Caki2 (cell line): ENCODE measurements around the gene TNFRSF9. TPM values are rescaled to one million over a fixed set of nuclear protein-coding genes. Genes with fewer than 3 reads are reported as not detected.

ENCODE experiments used
- DNase-seq: peaks from one replicate; pipeline ENCODE4 v3.0.0-alpha.2; 2015; ENCODE audit warnings: low read depth
- in situ Hi-C: cut with HindIII; loops from 2 replicates; pipeline ENCODE4 v1.10.0; 2016; ENCODE audit warnings: low sequenced_read_pairs, low pct_unique_long_range_greater_than_20kb, mixed read lengths
- total RNA-seq: library from RNA; depleted of rRNA; stranded (reverse); fragments of >200 nt; shearing (Covaris generic); gene quantifications from 2 replicates; pipeline ENCODE4 v1.2.3, GENCODE V29; 2014; ENCODE audit warnings: low replicate concordance

Gene TNFRSF9
- total RNA-seq, 1 experiment from 2014 or later, result 0.41 TPM

DNA sequence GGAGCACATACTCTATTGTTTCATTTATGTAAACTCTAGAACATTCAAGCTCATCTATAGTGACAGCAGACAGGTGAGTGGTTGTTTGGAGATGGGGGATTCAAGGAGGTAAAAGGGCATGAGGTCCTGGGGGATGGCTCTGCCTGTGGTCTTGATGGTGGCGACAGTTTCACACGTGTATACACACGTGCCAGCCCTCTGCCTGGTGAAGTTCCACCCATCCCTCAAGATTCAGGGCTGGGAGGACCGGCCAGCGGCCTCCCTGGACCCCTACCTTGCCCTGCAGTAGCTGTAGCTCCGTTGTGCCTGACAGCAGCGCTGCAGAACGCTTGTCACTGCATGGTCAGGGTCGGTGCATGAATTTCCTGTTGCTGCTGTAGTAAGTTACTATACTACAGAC, 48.8 kb downstream of the TNFRSF9 start:
- in situ Hi-C loops, result no loop called here

DNA sequence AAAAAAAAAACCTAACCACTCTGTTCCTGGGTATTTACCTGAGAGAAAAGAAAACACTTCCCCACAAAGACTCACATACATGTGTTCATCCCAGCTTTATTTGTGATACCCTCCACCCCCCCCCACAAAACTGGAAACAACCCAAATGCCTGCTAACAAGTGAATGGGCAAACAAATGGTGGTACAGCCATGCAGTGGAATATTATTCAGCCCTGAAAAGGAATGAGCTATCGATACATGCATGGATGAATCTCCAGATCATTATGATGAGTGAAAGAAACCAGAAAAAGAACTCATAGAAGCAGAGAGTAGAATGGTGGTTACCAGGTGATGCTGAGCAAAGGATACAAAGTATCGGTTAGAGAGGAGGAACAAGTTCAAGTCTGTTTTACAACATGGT, 49.8 kb downstream of the TNFRSF9 start:
- in situ Hi-C loops, result no loop called here
- DNase-seq, result no peak

More for the DNA sequence above, 48.8 kb downstream of the TNFRSF9 start:
- DNase-seq, result no peak

DNA sequence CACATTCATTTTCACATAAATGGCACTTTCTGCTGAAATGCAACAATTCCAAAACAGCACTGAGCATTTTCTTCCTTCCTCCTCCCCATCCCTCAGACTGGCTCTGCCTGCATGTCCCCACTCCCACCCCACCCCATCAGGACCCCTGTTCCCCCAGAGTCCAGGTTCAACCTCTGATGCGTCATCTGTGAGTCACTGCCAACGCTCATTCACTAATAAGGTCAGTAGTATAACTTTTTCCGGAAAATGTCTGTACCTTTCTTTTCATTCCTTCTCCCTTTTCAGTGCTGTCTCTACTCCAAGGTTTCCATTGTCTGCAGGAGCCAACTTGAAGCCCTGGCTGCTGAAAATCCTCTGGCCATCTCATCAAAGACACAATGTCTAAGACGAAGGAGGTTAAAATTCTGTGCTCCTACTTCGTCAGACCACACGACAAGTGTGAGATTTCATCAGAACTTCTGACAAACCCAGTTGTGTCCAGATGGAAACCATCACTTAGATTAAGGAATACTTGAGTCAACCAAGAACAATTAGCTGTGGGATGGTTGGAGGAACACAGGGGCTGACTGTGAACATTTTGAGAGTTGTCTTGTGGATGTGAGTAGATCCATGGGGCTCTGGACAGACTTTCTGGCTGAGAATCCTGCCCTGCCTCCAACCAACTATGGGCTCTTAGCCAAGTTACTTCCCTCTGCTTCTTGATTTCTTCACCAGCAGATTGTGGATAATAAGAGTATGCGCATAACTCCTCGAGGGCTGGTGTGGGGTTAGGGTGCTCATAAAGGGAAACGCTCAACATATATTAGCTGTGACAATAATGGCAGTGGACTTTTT, 52.2 kb downstream of the TNFRSF9 start:
- no peak for DNase-seq
- in situ Hi-C loops, result no loop called here

DNA sequence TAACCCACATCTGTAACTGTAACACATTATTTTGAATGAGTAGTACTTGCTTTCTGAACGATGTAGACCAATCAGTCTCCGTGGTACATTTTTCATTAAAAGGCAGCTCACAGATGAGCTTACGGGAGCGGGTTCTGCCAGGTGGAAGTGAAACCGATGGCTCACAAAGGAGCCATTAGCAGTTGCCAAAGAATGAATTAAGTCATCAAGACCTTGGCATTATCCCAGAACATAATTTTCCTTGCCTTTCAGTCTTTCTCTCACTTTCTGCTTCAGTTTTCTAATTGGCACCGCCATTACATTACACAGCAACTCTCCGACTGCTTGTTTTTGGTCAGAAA, 54.3 kb downstream of the TNFRSF9 start:
- in situ Hi-C loops, result no loop called here
- no peak for DNase-seq

DNA sequence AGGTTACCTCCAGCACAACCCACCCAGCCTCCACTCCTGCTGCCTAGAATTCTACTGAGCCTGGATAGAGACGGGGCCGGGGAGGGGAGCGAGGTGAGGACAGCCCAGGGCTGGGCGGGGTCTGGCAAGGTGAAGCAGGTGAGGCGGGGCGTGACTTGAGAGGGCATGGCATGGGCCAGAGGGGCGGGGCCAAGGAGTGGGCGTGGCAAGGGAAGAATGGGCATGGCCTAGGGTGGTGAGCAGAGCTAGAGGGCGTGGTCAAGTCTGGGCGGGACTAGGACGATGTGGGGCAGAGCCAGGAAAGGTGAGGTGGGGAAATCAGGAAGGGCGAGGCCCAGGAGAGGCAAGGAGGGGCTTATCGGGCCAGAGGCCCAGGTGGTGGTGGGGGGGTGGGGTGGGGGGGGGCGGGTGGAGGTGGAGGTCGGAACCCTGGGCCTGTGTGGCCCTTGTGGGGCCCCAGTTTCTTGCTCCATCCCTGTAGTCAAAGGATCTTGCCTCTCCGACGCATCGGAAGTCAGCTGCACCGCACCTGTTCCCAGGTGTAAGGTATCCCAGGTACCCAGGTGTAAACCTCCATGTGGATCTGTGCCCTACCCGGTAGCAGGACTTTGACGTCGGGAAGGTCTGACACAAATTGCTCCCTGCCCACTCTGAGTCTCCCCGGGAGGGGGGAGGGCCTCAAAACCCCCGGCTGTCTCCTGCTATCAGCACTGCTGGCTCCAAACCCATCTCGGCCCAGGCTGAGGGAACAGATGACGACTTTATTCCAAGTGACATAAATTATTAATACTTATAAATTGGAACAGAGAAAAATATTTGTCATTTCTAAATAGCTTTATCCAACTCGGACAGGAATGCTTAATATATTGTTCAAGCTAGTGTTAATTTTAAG, 54.9 kb downstream of the TNFRSF9 start:
- DNase-seq, result no peak
- in situ Hi-C loops, result no loop called here

DNA sequence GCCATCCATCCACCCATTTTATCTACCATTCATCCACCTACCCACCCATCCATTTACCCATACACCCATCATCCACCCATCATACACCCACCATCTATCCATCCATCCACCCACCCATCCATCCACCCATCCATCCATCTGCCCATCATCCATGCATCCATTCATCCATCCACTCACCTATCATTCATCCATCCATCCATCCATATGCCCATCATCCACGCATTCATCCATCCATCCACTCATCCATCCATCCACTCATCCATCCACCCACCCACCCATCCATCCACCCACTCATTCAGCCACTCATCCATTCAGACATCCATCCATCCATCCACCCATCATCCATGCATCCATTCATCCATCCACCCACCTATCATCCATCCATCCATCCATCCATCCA, 55.9 kb downstream of the TNFRSF9 start:
- in situ Hi-C loops, result no loop called here
- no peak for DNase-seq

DNA sequence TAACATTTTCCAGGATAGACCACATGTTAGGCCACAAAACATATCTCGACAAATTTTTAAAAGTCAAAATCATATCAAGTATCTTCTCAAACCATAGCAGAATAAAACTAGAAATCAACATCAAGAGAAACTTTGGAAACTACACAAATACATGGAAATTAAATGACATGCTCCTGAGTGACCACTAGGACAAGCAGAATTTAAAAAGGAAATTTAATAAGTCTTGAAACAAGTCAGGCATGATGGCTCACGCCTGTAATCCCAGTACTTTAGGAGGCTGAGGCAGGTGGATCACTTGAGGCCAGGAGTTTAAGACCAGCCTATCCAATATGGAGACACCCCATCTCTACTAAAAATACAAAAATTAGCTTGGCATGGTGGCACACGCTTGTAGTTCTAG, 61.4 kb downstream of the TNFRSF9 start:
- in situ Hi-C loops, result no loop called here
- no peak for DNase-seq

DNA sequence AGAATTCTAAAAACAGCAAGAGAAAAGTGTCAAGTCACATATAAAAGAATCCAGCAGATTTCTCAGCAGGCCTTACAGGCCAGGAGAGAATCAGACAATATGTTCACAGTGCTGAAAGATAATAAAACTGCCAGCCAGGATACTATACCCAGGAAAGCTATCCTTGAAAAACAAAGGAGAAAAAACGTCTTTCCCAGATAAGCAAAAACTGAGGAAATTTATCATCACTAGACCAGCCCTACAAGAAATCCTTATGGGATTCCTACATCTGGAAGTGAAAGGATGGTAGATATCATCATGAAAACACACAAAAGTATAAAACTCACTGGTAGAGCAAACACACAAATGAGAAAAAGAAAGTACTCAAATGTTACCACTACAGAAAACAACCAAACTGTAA, 62.6 kb downstream of the TNFRSF9 start:
- no peak for DNase-seq
- in situ Hi-C loops, result no loop called here

DNA sequence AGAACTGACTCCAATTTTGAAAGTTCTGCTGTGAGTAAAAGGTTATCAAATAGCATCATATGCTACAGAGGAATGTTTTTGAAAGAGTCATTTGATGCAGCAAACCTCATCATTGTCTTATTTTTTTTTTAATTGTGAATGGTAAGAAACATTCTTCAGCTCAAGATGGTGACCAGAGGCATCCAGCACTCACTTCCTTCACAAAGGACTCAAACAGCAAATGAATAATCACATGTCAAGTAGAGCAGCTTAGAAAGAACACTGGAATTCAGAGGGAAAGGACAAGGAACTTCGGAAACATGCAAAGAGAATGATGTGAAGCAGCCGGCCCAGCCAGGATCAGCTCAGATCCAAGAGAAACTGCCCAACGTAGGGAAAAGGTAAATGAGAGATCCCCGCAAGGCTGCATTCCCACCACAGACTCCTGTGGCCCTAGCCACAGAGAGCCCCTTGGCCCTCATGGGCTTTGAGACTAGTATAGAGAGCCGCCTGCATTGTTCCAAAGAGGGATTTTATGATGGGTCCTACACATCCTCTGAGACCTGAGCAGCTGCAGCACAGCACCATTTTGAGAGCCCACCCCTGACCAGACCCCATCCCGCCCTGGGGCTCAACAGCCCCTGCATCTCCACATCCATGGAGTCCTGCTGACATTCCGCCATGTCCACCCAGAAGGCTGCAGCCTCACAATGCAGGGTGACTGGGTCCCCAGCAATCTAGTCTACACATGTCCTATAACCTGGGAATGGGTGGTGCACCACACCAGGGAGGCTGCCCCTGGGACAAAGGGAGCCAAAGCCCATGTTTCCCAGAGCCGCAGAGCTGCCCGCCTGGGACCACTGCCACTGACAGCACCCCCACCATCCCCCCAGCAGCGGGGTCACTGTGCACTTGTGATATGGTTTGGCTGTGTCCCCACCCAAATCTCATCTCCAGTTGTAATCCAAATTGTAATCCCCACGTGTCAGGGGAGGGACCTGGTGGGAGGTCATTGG, 66.5 kb downstream of the TNFRSF9 start:
- DNase-seq, result no peak
- in situ Hi-C loops, result no loop called here

DNA sequence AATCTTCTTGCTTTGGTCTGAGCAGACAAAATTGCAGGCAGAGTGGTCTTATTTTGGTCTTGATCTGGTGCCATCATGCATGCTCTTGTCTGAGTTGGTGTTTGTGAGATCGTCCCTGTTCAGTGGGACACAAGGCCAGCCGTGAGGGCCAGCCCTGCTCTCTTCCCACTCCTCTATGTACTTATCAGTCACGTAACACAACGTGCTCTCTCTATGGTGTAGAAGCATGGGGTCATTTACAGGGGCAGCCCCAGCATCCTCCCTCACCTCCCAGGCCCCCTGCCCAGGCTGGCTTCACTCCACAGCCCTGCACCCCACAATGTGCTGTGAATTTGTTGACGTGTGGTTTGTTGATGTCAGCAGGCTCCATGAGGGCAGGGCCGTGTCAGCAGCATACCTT, 69.5 kb downstream of the TNFRSF9 start:
- in situ Hi-C loops, result no loop called here
- DNase-seq, result no peak

DNA sequence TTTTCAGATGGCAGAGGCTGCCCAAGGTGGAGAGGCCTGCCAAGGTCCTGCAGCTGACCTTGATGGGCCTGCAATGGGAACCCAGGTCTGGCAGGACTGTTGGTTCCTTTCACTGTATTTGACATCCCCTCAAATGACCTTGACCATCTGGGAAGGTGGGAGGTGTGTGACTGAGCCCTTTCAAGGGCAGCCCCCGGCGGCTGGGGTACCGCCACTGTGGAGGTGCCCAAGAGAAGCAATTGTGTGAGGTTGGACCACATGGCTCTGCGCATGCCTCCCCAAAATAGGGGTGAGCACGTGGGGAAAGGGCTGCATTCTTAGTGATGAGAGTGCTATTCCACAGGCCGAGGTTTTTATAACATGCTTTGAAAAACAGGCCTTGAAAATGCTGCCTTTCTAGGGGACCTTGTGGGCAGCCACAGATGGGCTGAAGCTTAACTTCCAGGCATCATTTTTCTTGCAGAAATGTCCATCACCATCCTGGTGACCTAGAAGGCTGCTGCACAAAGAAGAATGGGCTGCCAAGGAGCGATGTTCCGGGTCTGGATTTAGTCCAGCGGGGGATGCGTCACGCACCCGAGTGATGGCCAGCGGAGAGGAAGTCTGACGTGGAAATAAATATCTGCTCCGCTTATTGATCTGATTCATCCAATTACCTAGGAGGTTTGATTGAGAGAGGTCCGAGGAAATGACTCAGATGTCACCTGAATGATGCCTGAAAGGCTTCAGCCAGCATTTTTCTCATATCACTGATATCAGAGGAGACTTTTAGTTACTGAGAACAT, 71.3 kb downstream of the TNFRSF9 start:
- in situ Hi-C loops, result no loop called here

DNA sequence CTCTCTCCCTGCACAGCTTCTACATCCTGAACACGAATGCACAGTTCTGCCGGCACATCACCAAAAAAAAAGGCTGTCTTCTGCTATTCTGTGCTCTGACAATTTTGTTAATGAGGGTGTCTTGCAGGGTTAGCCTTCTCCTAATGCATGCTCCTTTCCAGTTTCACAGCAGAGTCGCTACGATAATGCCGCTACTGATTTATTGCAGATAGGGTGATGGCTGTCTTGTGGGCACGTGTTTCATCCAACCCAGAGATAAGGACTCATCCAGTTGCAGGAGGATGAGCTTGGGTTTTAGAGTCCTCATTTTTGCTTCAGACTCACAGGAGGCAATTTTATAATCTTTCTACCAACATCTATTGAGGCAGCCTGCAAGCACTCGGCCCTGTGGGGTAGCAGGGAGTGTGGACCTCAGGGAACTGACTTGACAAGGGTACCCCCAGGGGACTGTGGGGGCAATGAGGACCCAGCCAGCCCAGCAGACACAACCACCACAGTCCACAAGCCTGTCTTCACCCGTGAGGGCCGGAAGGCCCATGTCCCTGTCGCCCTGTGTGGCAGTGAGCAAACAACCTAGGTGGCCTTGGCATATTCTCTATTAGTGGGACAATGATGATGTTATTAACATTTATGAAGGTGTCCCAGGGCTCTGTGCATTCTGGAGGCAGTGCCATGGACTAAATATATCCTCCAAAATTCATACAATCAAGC, 72.4 kb downstream of the TNFRSF9 start:
- DNase-seq, result no peak
- in situ Hi-C loops, result no loop called here

More for the DNA sequence above, 71.3 kb downstream of the TNFRSF9 start:
- no peak for DNase-seq

DNA sequence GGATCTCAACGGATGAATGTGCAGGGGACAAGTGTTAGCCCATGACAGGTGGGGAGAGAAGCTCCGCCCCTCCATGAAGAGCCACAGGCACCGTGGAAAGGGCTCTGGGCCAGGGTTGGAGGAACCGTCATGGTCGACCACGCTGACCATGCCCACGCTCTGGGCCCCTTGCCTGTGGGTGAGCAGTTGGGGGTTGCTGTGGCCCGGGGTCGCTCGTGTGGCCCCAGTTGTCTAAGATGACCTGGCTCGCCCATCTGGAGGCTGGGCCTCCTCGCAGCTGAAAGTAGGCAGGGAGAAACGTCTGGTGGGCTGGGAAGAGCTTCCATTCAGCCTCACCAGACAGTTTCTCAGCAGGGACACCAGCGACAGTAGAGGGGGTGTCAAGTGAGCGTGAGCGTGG, 74.7 kb downstream of the TNFRSF9 start:
- in situ Hi-C loops, result no loop called here

More for the DNA sequence above, 74.7 kb downstream of the TNFRSF9 start:
- DNase-seq, result no peak
